CD14-positive monocyte (primary cell): ENCODE measurements around the gene CEP68. TPM values are rescaled to one million over a fixed set of nuclear protein-coding genes. Genes with fewer than 3 reads are reported as not detected.
A peak's percentile ranks its signal among the peaks of the same experiment; 100 is the strongest.

Experiments used
- DNase-seq, 3 donors: peaks; one replicate each; pipeline ENCODE4 v3.0.0-alpha.2; 2011 to 2022
- H2AFZ ChIP-seq: 2 replicates; pipeline ENCODE4 v1.6.0; 2012; ENCODE audit warnings: mild to moderate bottlenecking, low read depth, low read length, inconsistent platforms; ENCODE audit not compliant: insufficient read depth, poor library complexity, severe bottlenecking
- H3K27ac ChIP-seq, 2 donors: 1 replicate in 1 of 2; 2 replicates in 1 of 2; pipeline ENCODE4 v1.5.1; 2012 to 2013; ENCODE audit warnings: low read length in 2 of 2, control low read depth in 1 of 2, inconsistent platforms in 1 of 2, low read depth in 1 of 2, mild to moderate bottlenecking in 1 of 2
- H3K27me3 ChIP-seq, 2 donors: one replicate each; pipeline versions ENCODE4 v1.6.0 to v1.6.1; 2011 to 2013; ENCODE audit warnings: low read length in 2 of 2; ENCODE audit not compliant: control insufficient read depth in 2 of 2, insufficient read depth in 2 of 2
- H3K36me3 ChIP-seq, 2 donors: replicated peaks in 1 of 2; 1 replicate in 1 of 2; 2 replicates in 1 of 2; pipeline versions ENCODE4 v1.5.1 to v1.6.1; 2012 to 2013; ENCODE audit warnings: low read length in 2 of 2, control low read depth in 1 of 2, inconsistent platforms in 1 of 2, mild to moderate bottlenecking in 1 of 2; ENCODE audit not compliant: insufficient read depth in 2 of 2, control insufficient read depth in 1 of 2
- H3K4me1 ChIP-seq, 2 donors: 1 replicate in 1 of 2; 2 replicates in 1 of 2; pipeline versions ENCODE4 v1.5.1 to v1.6.1; 2012 to 2013; ENCODE audit warnings: low read length in 2 of 2, control low read depth in 1 of 2, inconsistent platforms in 1 of 2, mild to moderate bottlenecking in 1 of 2, moderate library complexity in 1 of 2; ENCODE audit not compliant: insufficient read depth in 2 of 2, control insufficient read depth in 1 of 2
- H3K4me2 ChIP-seq: replicated peaks from 2 replicates; pipeline ENCODE3; 2012; ENCODE audit warnings: low read length, moderate library complexity, mild to moderate bottlenecking; ENCODE audit not compliant: poor library complexity, severe bottlenecking; ENCODE audit errors: extremely low read depth
- H3K4me3 ChIP-seq, 3 experiments: fragments of 200-600 bp in 1 of 3; sonication (generic) in 1 of 3; replicated peaks in 1 of 3; 1 replicate in 2 of 3; 2 replicates in 1 of 3; pipeline ENCODE4 v1.5.1; 2011 to 2013; ENCODE audit warnings: low read length in 3 of 3, mild to moderate bottlenecking in 3 of 3, control low read depth in 2 of 3, low read depth in 2 of 3, inconsistent platforms in 1 of 3, moderate library complexity in 1 of 3
- H3K79me2 ChIP-seq: 2 replicates; pipeline ENCODE4 v1.6.0; 2012; ENCODE audit warnings: mild to moderate bottlenecking, control low read depth, inconsistent platforms, low read length, moderate library complexity; ENCODE audit not compliant: insufficient read depth
- H3K9ac ChIP-seq: 2 replicates; pipeline ENCODE4 v1.6.0; 2017; ENCODE audit warnings: low read length, mild to moderate bottlenecking; ENCODE audit not compliant: insufficient read depth, poor library complexity, severe bottlenecking
- H3K9me3 ChIP-seq, 2 donors: replicated peaks in 1 of 2; 1 replicate in 1 of 2; 2 replicates in 1 of 2; pipeline versions ENCODE4 v1.5.1 to v1.6.1; 2012 to 2013; ENCODE audit warnings: low read length in 2 of 2, control low read depth in 1 of 2; ENCODE audit not compliant: control insufficient read depth in 1 of 2, insufficient read depth in 1 of 2
- H4K20me1 ChIP-seq: 2 replicates; pipeline ENCODE4 v1.6.0; 2012; ENCODE audit warnings: mild to moderate bottlenecking, low read length, control low read depth, moderate library complexity; ENCODE audit not compliant: insufficient read depth
- H3K27ac Mint-ChIP-seq, 7 donors: one replicate each; pipeline ENCODE4 v1.8.0; 2020; ENCODE audit warnings: mild to moderate bottlenecking in 7 of 7, mixed read lengths in 7 of 7, moderate library complexity in 6 of 7, inconsistent platforms in 2 of 7
- H3K27me3 Mint-ChIP-seq, 3 donors: one replicate each; pipeline ENCODE4 v1.8.0; 2021 to 2022; ENCODE audit warnings: low read depth in 3 of 3, mild to moderate bottlenecking in 3 of 3, mixed read lengths in 3 of 3, moderate library complexity in 3 of 3, inconsistent platforms in 1 of 3
- H3K36me3 Mint-ChIP-seq, 2 donors: one replicate each; pipeline ENCODE4 v1.8.0; 2020; ENCODE audit warnings: mixed read lengths in 2 of 2, inconsistent platforms in 1 of 2, mild to moderate bottlenecking in 1 of 2
- H3K4me1 Mint-ChIP-seq: one replicate; pipeline ENCODE4 v1.8.0; 2020; ENCODE audit warnings: mild to moderate bottlenecking, mixed read lengths
- H3K4me3 Mint-ChIP-seq, 2 donors: one replicate each; pipeline ENCODE4 v1.8.0; 2020; ENCODE audit warnings: mild to moderate bottlenecking in 2 of 2, mixed read lengths in 2 of 2, moderate library complexity in 1 of 2
- H3K9me3 Mint-ChIP-seq, 7 donors: one replicate each; pipeline ENCODE4 v1.8.0; 2020 to 2022; ENCODE audit warnings: mixed read lengths in 7 of 7, mild to moderate bottlenecking in 6 of 7, moderate library complexity in 6 of 7, inconsistent platforms in 2 of 7
- CTCF ChIP-seq: fragments of 200-600 bp; IDR thresholded peaks from one replicate; pipeline ENCODE4 v1.8.0; 2022; ENCODE audit warnings: antibody characterized with exemption, mild to moderate bottlenecking
- WGBS: methylation state at CpG from one replicate; pipeline ENCODE4 v1.1.5; 2013; ENCODE audit warnings: missing lambda C conversion rate; ENCODE audit not compliant: insufficient coverage; 5-methylcytosine and 5-hydroxymethylcytosine counted together
- intact Hi-C, 2 donors: fragments of 100-400 bp; cut with micrococcal nuclease; formaldehyde crosslinking; loops; one replicate each; pipeline versions ENCODE4 v1.15.0 to v1.15.1; 2023
- polyA plus RNA-seq, 3 donors: library from polyadenylated mRNA; depleted of rRNA in 1 of 3; unstranded in 2 of 3; stranded (reverse) in 1 of 3; fragments of 300-500 nt in 2 of 3; fragments of >200 nt in 1 of 3; fragmentation: Illumina TruSeq in 2 of 3; gene quantifications; 1 replicate in 2 of 3; 2 replicates in 1 of 3; pipeline ENCODE4 v1.2.3, GENCODE V29; 2012 to 2021

CEP68 gene
- polyA plus RNA-seq, 3 donors: 2.5 to 6.5 (median 2.8) TPM

- 4% methylated on average over 40 of the region's 42 CpGs for WGBS
- DNase-seq: peak; percentile 17 to 33 (median 26)
- H3K4me3 Mint-ChIP-seq: peak overlapping the region; percentile 97 to 99
- peak overlapping the region; percentile 44 to 81 for H3K27ac ChIP-seq
- peaks cover 0 to 2% (median 1%) of the 10 kb centered on the region in 3 donors for H3K27me3 Mint-ChIP-seq
- H3K36me3 Mint-ChIP-seq: peaks cover 0 to 4% of the 10 kb centered on the region in 2 donors
- peaks cover 0 to 2% (median 0%) of the 10 kb centered on the region in 7 donors for H3K9me3 Mint-ChIP-seq
- peak overlapping the region; percentile 82 to 95 (median 92) for H3K27ac Mint-ChIP-seq
- peak overlapping the region; percentile 95 for H2AFZ ChIP-seq
- TF ChIP-seq CTCF: no peak
- peak overlapping the region; percentile 87 for H3K4me2 ChIP-seq
- peak overlapping the region; percentile 73 for H3K9ac ChIP-seq
- H3K79me2 ChIP-seq: peaks cover 48% of the 10 kb centered on the region
- no peaks in the 10 kb centered on the region for H3K36me3 ChIP-seq
- H3K4me3 ChIP-seq: peak overlapping the region; percentile 67 to 93 (median 77)
- H3K4me1 Mint-ChIP-seq: peaks cover 60% of the 10 kb centered on the region
- H3K4me1 ChIP-seq: peaks cover 44 to 53% of the 10 kb centered on the region in 2 donors
- H3K9me3 ChIP-seq: no peaks in the 10 kb centered on the region
- no peaks in the 10 kb centered on the region for H3K27me3 ChIP-seq
- intact Hi-C loops: no loop called here
- no peaks in the 10 kb centered on the region for H4K20me1 ChIP-seq
Measured at GRCh38 chr2:65055422-65056214, 598 bp upstream of the CEP68 start.

GRCh38 chr2:65057054-65057375 lies 799 bp downstream of the CEP68 start:
- Histone ChIP-seq H3K27ac (peak overlapping the region in 1 of 2 donors; percentile 81), H3K4me3 (peak overlapping the region; percentile 67 to 93 (median 77)), H3K9ac (peak overlapping the region; percentile 73), H3K9me3 (no peaks in the 10 kb centered on the region), H3K79me2 (peaks cover 59% of the 10 kb centered on the region), H4K20me1 (no peaks in the 10 kb centered on the region), H2AFZ (peak overlapping the region; percentile 95), H3K4me1 (peaks cover 44 to 53% of the 10 kb centered on the region in 2 donors), H3K4me2 (peak overlapping the region; percentile 87), H3K27me3 (no peaks in the 10 kb centered on the region), H3K36me3 (no peaks in the 10 kb centered on the region)
- TF ChIP-seq CTCF: no peak
- peak overlapping the region; percentile 85 to 95 for H3K4me3 Mint-ChIP-seq
- peak overlapping the region in 6 of 7 donors; percentile 5 to 88 (median 56) for H3K27ac Mint-ChIP-seq
- DNase-seq: no peak
- peaks cover 0 to 3% (median 0%) of the 10 kb centered on the region in 3 donors for H3K27me3 Mint-ChIP-seq
- peaks cover 0 to 2% (median 0%) of the 10 kb centered on the region in 7 donors for H3K9me3 Mint-ChIP-seq
- peaks cover 0 to 1% of the 10 kb centered on the region in 2 donors for H3K36me3 Mint-ChIP-seq
- 2% methylated on average over 5 of the region's 5 CpGs for WGBS
- H3K4me1 Mint-ChIP-seq: peaks cover 58% of the 10 kb centered on the region
- intact Hi-C loops: no loop called here
